ENCODE results near the gene TXNDC16. TPM values are rescaled to one million over a fixed set of nuclear protein-coding genes. Genes with fewer than 3 reads are reported as not detected.

Gene TXNDC16
- total and polyA plus RNA-seq, 2 donors (not counting 3 experiments of a cell fraction or from before 2014, with no cell fraction given): 2.3 to 4.5 TPM

DNA sequence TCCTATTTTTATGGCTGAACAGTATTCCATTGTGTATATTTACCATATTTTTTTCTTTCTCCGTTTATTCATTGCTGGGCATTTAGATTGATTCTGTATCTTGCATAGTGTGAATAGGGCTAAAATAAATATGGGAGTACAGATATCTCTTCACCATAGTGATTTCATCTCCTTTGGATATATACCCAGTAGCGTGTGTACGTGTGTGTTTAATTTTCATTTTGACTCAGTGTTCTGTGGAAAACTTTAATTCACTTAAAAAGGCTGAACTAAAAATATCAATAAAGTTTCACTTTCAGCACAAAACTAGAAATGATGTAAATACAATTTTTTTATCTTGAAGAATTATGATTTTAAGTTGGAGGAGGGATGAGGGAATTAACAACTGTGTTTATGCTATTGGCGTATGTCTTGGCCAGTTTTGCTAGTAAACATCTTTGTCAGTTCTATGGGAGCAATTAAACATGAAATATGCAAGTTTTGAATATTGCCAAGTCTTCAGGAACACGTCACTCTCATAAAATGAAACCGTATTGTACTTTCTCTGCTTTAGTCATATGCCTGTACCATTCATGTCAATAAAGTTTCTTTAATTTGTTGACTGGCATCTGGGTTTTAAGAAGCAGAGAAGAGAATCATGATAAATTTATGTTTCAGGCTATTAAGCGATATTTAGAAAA lies 138.4 kb downstream of the TXNDC16 start:
- Histone ChIP-seq H3K9ac (replicated peaks; ENCODE audit: extremely low read depth, insufficient read depth, low read length) (no peak overlapping the region), H3K27ac (ENCODE audit: insufficient read depth, low read depth, low read length) (no peak overlapping the region), H2AFZ (ENCODE audit: low read depth, low read length) (no peak overlapping the region), H4K20me1 (replicated peaks; ENCODE audit: control insufficient read depth, extremely low read depth, insufficient read depth, low read length) (no peaks in the 10 kb centered on the region), H3K4me2 (ENCODE audit: insufficient read depth, low read length) (no peak overlapping the region), H3K4me3 (replicated peaks in 1 of 3; ENCODE audit: insufficient read depth in 1 of 3, low read depth in 1 of 3, low read length in 3 of 3) (no peak overlapping the region), H3K36me3 (ENCODE audit: control insufficient read depth in 2 of 2, extremely low read depth in 1 of 2, insufficient read depth in 2 of 2, low read length in 2 of 2) (no peaks in the 10 kb centered on the region), H3K4me1 (ENCODE audit: control insufficient read depth, extremely low read depth, insufficient read depth, low read length) (no peaks in the 10 kb centered on the region), H3K9me3 (replicated peaks; ENCODE audit: control insufficient read depth, insufficient read depth, low read length) (no peaks in the 10 kb centered on the region), H3K9me1 (replicated peaks; ENCODE audit: control insufficient read depth, extremely low read depth, insufficient read depth, low read length) (no peaks in the 10 kb centered on the region), H3K79me2 (ENCODE audit: control insufficient read depth, insufficient read depth, low read length) (no peaks in the 10 kb centered on the region), H3K27me3 (ENCODE audit: control insufficient read depth in 2 of 2, insufficient read depth in 2 of 2, low read length in 2 of 2) (peaks cover 0 to 3% of the 10 kb centered on the region in 2 experiments)
- no TSS peak for BruUV-seq (replicated peaks)
- intact Hi-C loops (cut with micrococcal nuclease) (no loop called here), dilution Hi-C loops (cut with MboI; ENCODE audit: extremely low pct_ligation_motif_present, low sequenced_read_pairs) (no loop called here)
- CTCF ChIA-PET: interaction anchor here (1.4 kb wide), 1 partner anchor 9 kb away, joined by 4 read pairs; no protein-coding TSS in a partner anchor
- TF ChIP-seq POLR2AphosphoS5 (IDR thresholded peaks at IDR 0.05; ENCODE audit: insufficient read depth, low read depth, low read length): no peak
- FAIRE-seq (no peak), DNase-seq (ENCODE audit: low read depth, low spot score) (no peak)
- POLR2A ChIA-PET: no interaction called here

DNA sequence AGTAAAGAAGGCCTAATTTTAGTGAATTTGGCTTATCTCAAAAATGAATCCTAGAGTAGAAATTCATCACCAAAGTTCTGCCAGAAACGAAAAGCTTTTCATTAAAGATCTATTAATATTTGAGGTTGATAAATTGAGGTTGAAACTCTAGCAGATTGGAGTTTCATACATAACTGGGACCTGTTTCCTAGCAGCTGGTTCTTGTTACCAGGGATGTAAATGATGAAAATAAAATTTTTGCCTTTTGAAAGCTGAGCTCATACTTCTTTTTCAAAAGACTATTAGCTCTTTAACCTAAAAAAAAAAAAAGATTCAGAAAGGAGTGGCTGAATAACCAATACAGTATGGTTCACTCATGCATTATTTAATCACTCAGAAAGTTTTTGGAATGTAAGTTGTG lies 139.9 kb downstream of the TXNDC16 start:
- peaks cover 0 to 8% of the 10 kb centered on the region in 2 experiments for H3K27me3 ChIP-seq (ENCODE audit: control insufficient read depth in 2 of 2, insufficient read depth in 2 of 2, low read length in 2 of 2)
- H2AFZ ChIP-seq (ENCODE audit: low read depth, low read length): no peak overlapping the region
- no peaks in the 10 kb centered on the region for H4K20me1 ChIP-seq (replicated peaks; ENCODE audit: control insufficient read depth, extremely low read depth, insufficient read depth, low read length)
- H3K4me1 ChIP-seq (ENCODE audit: control insufficient read depth, extremely low read depth, insufficient read depth, low read length): no peaks in the 10 kb centered on the region
- no peak overlapping the region for H3K4me3 ChIP-seq (replicated peaks in 1 of 3; ENCODE audit: insufficient read depth in 1 of 3, low read depth in 1 of 3, low read length in 3 of 3)
- no TSS peak for BruUV-seq (replicated peaks)
- FAIRE-seq (no peak), DNase-seq (ENCODE audit: low read depth, low spot score) (no peak)
- no peaks in the 10 kb centered on the region for H3K9me3 ChIP-seq (replicated peaks; ENCODE audit: control insufficient read depth, insufficient read depth, low read length)
- H3K9ac ChIP-seq (replicated peaks; ENCODE audit: extremely low read depth, insufficient read depth, low read length): no peak overlapping the region
- intact Hi-C loops (cut with micrococcal nuclease): no loop called here
- POLR2A ChIA-PET: interaction anchor here (0.7 kb wide), 1 partner anchor 133 kb away, joined by 3 read pairs; no protein-coding TSS in a partner anchor
- CTCF ChIA-PET: interaction anchor here (1.3 kb wide), 1 partner anchor 12 kb away, joined by 5 read pairs; no protein-coding TSS in a partner anchor
- H3K79me2 ChIP-seq (ENCODE audit: control insufficient read depth, insufficient read depth, low read length): no peaks in the 10 kb centered on the region
- no peak overlapping the region for H3K27ac ChIP-seq (ENCODE audit: insufficient read depth, low read depth, low read length)
- H3K9me1 ChIP-seq (replicated peaks; ENCODE audit: control insufficient read depth, extremely low read depth, insufficient read depth, low read length): no peaks in the 10 kb centered on the region
- no peak overlapping the region for H3K4me2 ChIP-seq (ENCODE audit: insufficient read depth, low read length)
- H3K36me3 ChIP-seq (ENCODE audit: control insufficient read depth in 2 of 2, extremely low read depth in 1 of 2, insufficient read depth in 2 of 2, low read length in 2 of 2): no peaks in the 10 kb centered on the region
- TF ChIP-seq, protein P1, sequence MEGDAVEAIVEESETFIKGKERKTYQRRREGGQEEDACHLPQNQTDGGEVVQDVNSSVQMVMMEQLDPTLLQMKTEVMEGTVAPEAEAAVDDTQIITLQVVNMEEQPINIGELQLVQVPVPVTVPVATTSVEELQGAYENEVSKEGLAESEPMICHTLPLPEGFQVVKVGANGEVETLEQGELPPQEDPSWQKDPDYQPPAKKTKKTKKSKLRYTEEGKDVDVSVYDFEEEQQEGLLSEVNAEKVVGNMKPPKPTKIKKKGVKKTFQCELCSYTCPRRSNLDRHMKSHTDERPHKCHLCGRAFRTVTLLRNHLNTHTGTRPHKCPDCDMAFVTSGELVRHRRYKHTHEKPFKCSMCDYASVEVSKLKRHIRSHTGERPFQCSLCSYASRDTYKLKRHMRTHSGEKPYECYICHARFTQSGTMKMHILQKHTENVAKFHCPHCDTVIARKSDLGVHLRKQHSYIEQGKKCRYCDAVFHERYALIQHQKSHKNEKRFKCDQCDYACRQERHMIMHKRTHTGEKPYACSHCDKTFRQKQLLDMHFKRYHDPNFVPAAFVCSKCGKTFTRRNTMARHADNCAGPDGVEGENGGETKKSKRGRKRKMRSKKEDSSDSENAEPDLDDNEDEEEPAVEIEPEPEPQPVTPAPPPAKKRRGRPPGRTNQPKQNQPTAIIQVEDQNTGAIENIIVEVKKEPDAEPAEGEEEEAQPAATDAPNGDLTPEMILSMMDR (IDR thresholded peaks at IDR 0.05; ENCODE audit: extremely low read depth in 1 of 2, insufficient read depth in 1 of 2, low read depth in 1 of 2, low read length in 2 of 2): no peak
- TF ChIP-seq, protein P2, sequence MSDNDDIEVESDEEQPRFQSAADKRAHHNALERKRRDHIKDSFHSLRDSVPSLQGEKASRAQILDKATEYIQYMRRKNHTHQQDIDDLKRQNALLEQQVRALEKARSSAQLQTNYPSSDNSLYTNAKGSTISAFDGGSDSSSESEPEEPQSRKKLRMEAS (IDR thresholded peaks at IDR 0.05; ENCODE audit: insufficient read depth, insufficient read length): no peak
- no peak for TF ChIP-seq GATA2 (IDR thresholded peaks at IDR 0.05; ENCODE audit: insufficient read depth, insufficient read length, low read depth, low read length)
- TF ChIP-seq FOS (IDR thresholded peaks at IDR 0.05; ENCODE audit: borderline replicate concordance, insufficient read depth, low read length): no peak
- no peak for TF ChIP-seq MYC (IDR thresholded peaks at IDR 0.05; ENCODE audit: low read depth, low read length)
- TF ChIP-seq POLR2A (IDR thresholded peaks at IDR 0.05; ENCODE audit: low read depth, low read length): no peak
- TF ChIP-seq POLR2AphosphoS5 (IDR thresholded peaks at IDR 0.05; ENCODE audit: insufficient read depth, low read depth, low read length): no peak
- TF ChIP-seq EZH2 (IDR thresholded peaks at IDR 0.05; ENCODE audit: borderline replicate concordance, low read depth, low read length, severe bottlenecking): no peak
- no peak for TF ChIP-seq JUN (IDR thresholded peaks at IDR 0.05; ENCODE audit: borderline replicate concordance, insufficient read depth, insufficient read length, low read depth)
- dilution Hi-C loops (cut with MboI; ENCODE audit: extremely low pct_ligation_motif_present, low sequenced_read_pairs): no loop called here
